ENCODE results near the gene CCDC88C.
A peak's percentile ranks its signal among the peaks of the same experiment; 100 is the strongest.
"Not testable (repeated sequence)": the region's sequence is repeated elsewhere in the genome, so short reads cannot be mapped to it uniquely, and the experiment has no call there.

CCDC88C gene

GRCh38 chr14:91263329-91263728, 154.3 kb downstream of the CCDC88C start:
- DNase-seq = no peak

GRCh38 chr14:91261986-91262549, 155.6 kb downstream of the CCDC88C start:
- DNase-seq = no peak

GRCh38 chr14:91261115-91261514, 156.5 kb downstream of the CCDC88C start:
- peak; percentile 38 for DNase-seq

GRCh38 chr14:91258876-91259275, 158.7 kb downstream of the CCDC88C start:
- DNase-seq = no peak

- no peak for DNase-seq
Measured at GRCh38 chr14:91258011-91258618, 159.5 kb downstream of the CCDC88C start.

- no peak for DNase-seq
Measured at GRCh38 chr14:91257328-91258010, 160.2 kb downstream of the CCDC88C start.

GRCh38 chr14:91256661-91257060, 161.0 kb downstream of the CCDC88C start:
- no peak for DNase-seq

- DNase-seq = no peak
Measured at GRCh38 chr14:91255026-91255695, 162.5 kb downstream of the CCDC88C start.

- DNase-seq = no peak
Measured at GRCh38 chr14:91254461-91254860, 163.2 kb downstream of the CCDC88C start.

- DNase-seq = no peak
Measured at GRCh38 chr14:91253795-91254323, 163.8 kb downstream of the CCDC88C start.

GRCh38 chr14:91252871-91253794, 164.5 kb downstream of the CCDC88C start:
- DNase-seq = peak; percentile 41

GRCh38 chr14:91250912-91251311, 166.7 kb downstream of the CCDC88C start:
- no peak for DNase-seq

- peak; percentile 26 for DNase-seq
Measured at GRCh38 chr14:91249841-91250616, 167.6 kb downstream of the CCDC88C start.

- DNase-seq = peak; percentile 65
Measured at GRCh38 chr14:91246051-91246852, 171.4 kb downstream of the CCDC88C start.

- DNase-seq = not testable (repeated sequence)
Measured at GRCh38 chr14:91245616-91246015, 172.0 kb downstream of the CCDC88C start.

GRCh38 chr14:91245029-91245428, 172.6 kb downstream of the CCDC88C start:
- DNase-seq = peak; percentile 64

GRCh38 chr14:91244501-91244901, 173.1 kb downstream of the CCDC88C start, which contains the start of gene GPR68:
Gene GPR68, minus strand, starts transcription at chr14:91244704. Its CDS starts 9,654 bp downstream, at chr14:91235050.
- no peak for DNase-seq

- DNase-seq = no peak
Measured at GRCh38 chr14:91243074-91243471, 174.5 kb downstream of the CCDC88C start.

GRCh38 chr14:91242635-91243034, 175.0 kb downstream of the CCDC88C start:
- no peak for DNase-seq

GRCh38 chr14:91241863-91242262, 175.8 kb downstream of the CCDC88C start:
- no peak for DNase-seq

All from T-helper 9 cell (primary cell).